Lower leg skin (tissue), 3 donors: Measurements from ENCODE around the gene LRCOL1.

Source experiments
- POLR2A ChIP-seq, 2 donors: fragments of 450-650 bp; IDR thresholded peaks; one replicate each; pipeline ENCODE4 v1.6.1; 2016 to 2017; ENCODE audit warnings: antibody characterized with exemption in 2 of 2, mild to moderate bottlenecking in 1 of 2, moderate library complexity in 1 of 2
- TF ChIP-seq, protein P1 (sequence below), 3 donors: fragments of 450-650 bp; IDR thresholded peaks; one replicate each; pipeline ENCODE4 v1.5.1; 2016; ENCODE audit warnings: antibody characterized with exemption in 3 of 3, mild to moderate bottlenecking in 3 of 3, moderate library complexity in 2 of 3

- TF ChIP-seq POLR2A (IDR thresholded peaks at IDR 0.05), result no peak
- TF ChIP-seq, protein P1, sequence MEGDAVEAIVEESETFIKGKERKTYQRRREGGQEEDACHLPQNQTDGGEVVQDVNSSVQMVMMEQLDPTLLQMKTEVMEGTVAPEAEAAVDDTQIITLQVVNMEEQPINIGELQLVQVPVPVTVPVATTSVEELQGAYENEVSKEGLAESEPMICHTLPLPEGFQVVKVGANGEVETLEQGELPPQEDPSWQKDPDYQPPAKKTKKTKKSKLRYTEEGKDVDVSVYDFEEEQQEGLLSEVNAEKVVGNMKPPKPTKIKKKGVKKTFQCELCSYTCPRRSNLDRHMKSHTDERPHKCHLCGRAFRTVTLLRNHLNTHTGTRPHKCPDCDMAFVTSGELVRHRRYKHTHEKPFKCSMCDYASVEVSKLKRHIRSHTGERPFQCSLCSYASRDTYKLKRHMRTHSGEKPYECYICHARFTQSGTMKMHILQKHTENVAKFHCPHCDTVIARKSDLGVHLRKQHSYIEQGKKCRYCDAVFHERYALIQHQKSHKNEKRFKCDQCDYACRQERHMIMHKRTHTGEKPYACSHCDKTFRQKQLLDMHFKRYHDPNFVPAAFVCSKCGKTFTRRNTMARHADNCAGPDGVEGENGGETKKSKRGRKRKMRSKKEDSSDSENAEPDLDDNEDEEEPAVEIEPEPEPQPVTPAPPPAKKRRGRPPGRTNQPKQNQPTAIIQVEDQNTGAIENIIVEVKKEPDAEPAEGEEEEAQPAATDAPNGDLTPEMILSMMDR (IDR thresholded peaks at IDR 0.05), result no peak
Observed at GRCh38 chr12:132572801-132573760, 37.3 kb downstream of the LRCOL1 start.
